ENCODE data around the gene HDAC4.

DNA sequence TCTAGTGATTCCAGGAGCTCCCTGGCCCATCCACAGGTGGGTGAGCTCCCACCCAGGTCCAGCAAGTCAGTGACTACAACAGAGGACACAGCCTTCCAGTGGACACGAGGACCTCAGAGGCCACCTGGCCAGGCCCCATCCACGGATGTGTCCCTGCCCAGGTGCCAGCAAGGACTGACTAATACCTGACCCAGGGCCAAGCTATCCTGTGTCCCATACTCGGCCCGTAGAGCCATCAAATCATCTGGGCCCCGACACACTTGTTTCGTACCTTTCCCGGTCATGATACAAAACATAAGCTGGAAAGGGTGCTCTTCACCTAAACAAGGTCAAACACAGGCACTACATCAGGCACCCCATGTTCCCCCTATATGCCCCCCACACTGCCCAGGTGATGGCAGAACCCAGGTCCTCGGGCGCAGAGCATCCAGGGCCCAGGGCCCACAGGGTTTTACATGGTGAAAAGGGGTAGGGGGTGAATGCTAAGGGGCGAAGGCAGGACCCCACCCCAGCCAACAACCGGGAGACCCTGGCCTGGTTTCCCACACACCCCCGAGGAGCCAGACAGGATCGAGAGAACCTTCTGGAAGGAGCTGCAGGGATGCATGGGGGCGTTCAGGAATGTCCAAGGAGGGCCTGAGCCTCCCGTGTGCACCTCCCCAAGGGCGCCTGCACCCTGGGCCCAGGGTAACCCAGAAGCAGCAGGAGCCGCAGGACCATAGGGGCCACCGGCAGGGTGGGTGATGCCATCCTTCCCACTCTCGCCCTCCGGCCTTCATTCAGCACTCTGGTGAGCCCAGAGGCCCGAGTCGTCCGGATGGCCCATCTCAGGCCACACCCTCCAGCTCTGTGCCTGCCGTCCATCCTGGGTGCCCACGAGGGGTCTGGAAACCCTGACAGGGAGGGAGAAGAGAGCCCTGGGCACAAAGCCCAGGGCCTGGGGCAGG lies 94.3 kb downstream of the HDAC4 start:
- TF ChIP-seq, protein P1, sequence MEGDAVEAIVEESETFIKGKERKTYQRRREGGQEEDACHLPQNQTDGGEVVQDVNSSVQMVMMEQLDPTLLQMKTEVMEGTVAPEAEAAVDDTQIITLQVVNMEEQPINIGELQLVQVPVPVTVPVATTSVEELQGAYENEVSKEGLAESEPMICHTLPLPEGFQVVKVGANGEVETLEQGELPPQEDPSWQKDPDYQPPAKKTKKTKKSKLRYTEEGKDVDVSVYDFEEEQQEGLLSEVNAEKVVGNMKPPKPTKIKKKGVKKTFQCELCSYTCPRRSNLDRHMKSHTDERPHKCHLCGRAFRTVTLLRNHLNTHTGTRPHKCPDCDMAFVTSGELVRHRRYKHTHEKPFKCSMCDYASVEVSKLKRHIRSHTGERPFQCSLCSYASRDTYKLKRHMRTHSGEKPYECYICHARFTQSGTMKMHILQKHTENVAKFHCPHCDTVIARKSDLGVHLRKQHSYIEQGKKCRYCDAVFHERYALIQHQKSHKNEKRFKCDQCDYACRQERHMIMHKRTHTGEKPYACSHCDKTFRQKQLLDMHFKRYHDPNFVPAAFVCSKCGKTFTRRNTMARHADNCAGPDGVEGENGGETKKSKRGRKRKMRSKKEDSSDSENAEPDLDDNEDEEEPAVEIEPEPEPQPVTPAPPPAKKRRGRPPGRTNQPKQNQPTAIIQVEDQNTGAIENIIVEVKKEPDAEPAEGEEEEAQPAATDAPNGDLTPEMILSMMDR (IDR thresholded peaks at IDR 0.05; ENCODE audit: low read length): no peak
- no peak for TF ChIP-seq EZH2 (IDR thresholded peaks at IDR 0.05; ENCODE audit: borderline replicate concordance, low read length)
